HG03439 (cell line): ENCODE results near the gene MOSPD3.
"Not testable (repeated sequence)": the region's sequence is repeated elsewhere in the genome, so short reads cannot be mapped to it uniquely, and the experiment has no call there.

ENCODE experiments used
- ATAC-seq: cut with Tn5 transposase; IDR thresholded peaks from one replicate; pipeline ENCODE4 v1.9.1; 2021; ENCODE audit warnings: mild to moderate bottlenecking, moderate library complexity; ENCODE audit not compliant: unreplicated experiment

The MOSPD3 gene

GRCh38 chr7:100611983-100612729, at the start of gene MOSPD3:
TSS of gene MOSPD3 (plus strand) at chr7:100612540. CDS start at chr7:100612792, 252 bp downstream.
- ATAC-seq, result peak; percentile 92

GRCh38 chr7:100563100-100563564, 49.2 kb upstream of the MOSPD3 start:
- ATAC-seq, result no peak

- ATAC-seq, result no peak
These were observed 48.4 kb upstream of the MOSPD3 start for GRCh38 chr7:100563809-100564400.

GRCh38 chr7:100564405-100564804, 47.9 kb upstream of the MOSPD3 start:
- ATAC-seq, result not testable (repeated sequence)

GRCh38 chr7:100565133-100565571, 47.2 kb upstream of the MOSPD3 start:
- ATAC-seq, result no peak

- no peak for ATAC-seq
These were observed 46.3 kb upstream of the MOSPD3 start for GRCh38 chr7:100566018-100566531.

- no peak for ATAC-seq
These were observed 45.2 kb upstream of the MOSPD3 start for GRCh38 chr7:100567031-100567730.

GRCh38 chr7:100567751-100568175, 44.6 kb upstream of the MOSPD3 start:
- ATAC-seq, result no peak

GRCh38 chr7:100568176-100568895, 44.0 kb upstream of the MOSPD3 start:
- ATAC-seq, result no peak

GRCh38 chr7:100568896-100569844, 43.2 kb upstream of the MOSPD3 start:
- ATAC-seq, result no peak

GRCh38 chr7:100570954-100571828, 41.1 kb upstream of the MOSPD3 start:
- no peak for ATAC-seq

GRCh38 chr7:100571829-100572116, 40.6 kb upstream of the MOSPD3 start:
- ATAC-seq, result no peak

- no peak for ATAC-seq
These were observed 39.9 kb upstream of the MOSPD3 start for GRCh38 chr7:100572281-100572948.

GRCh38 chr7:100572949-100573675, 39.2 kb upstream of the MOSPD3 start:
- ATAC-seq, result no peak

- no peak for ATAC-seq
These were observed 38.5 kb upstream of the MOSPD3 start, which contains the start of gene SAP25 for GRCh38 chr7:100573691-100574361. TSS of gene SAP25 (minus strand) at chr7:100573900. CDS start at chr7:100573742, 158 bp downstream.

- no peak for ATAC-seq
These were observed 37.8 kb upstream of the MOSPD3 start for GRCh38 chr7:100574362-100575205.
